NT2/D1 (cell line): ENCODE data around the gene EPB41L3.

Experiments
- YY1 ChIP-seq: IDR thresholded peaks from 2 replicates; pipeline ENCODE4 v1.6.1; 2011; ENCODE audit not compliant: insufficient read length, insufficient read depth
- ZNF274 ChIP-seq: IDR thresholded peaks from 2 replicates; pipeline ENCODE4 v1.6.1; 2011; ENCODE audit warnings: mild to moderate bottlenecking, low read depth, low read length

DNA sequence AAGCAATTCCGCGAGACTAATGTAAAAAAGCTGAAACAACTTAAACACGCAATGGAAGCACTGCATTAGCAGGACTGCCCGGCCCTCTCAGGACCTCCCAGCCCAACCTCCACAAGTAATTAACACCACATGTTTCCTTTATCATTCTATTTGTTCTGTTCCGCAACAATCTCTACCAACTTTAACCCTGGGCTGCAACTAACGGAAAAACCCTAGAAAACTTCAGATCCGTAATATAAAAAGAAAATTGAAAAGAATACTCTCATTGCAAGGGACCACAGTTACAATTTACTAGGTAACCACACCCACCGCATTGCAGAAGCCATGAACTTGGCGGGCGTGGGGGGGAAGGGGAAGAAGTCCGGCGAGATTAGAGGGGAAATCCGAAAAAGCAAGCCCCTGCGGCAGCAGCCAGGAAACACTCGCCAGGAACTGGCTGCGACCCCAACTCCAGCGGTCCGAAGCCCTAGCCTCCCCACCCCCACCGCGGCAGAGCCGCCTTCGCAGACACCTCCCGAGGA is 1.2 kb downstream of the EPB41L3 start:
- TF ChIP-seq YY1 = no peak
- no peak for TF ChIP-seq ZNF274
